Skin epidermis (tissue), 12 donors: ENCODE data around the gene RADIL.

Experiments
- H3K27ac ChIP-seq, 21 experiments: fragments of 200-600 bp; sonication (generic) in 11 of 21; one replicate each; pipeline ENCODE4 v1.5.0; 2020; ENCODE audit warnings: mild to moderate bottlenecking in 3 of 21, inconsistent platforms in 2 of 21, moderate library complexity in 2 of 21
- H3K4me3 ChIP-seq, 7 experiments: fragments of 200-600 bp; sonication (generic) in 2 of 7; one replicate each; pipeline ENCODE4 v1.5.0; 2020; ENCODE audit warnings: inconsistent platforms in 2 of 7, mild to moderate bottlenecking in 2 of 7, moderate library complexity in 1 of 7

The RADIL gene

GRCh38 chr7:4786015-4786414 lies 97.5 kb downstream of the RADIL start:
- no peak overlapping the region for H3K4me3 ChIP-seq

GRCh38 chr7:4785371-4785770 lies 98.1 kb downstream of the RADIL start:
- no peak overlapping the region for H3K4me3 ChIP-seq
- peak overlapping the region in 2 of 21 experiments; percentile 67 to 78 for H3K27ac ChIP-seq

More at GRCh38 chr7:4786015-4786414, 97.5 kb downstream of the RADIL start:
- no peak overlapping the region for H3K27ac ChIP-seq

GRCh38 chr7:4784799-4785198 lies 98.7 kb downstream of the RADIL start:
- peak overlapping the region in 4 of 21 experiments; percentile 25 to 78 (median 70) for H3K27ac ChIP-seq
- no peak overlapping the region for H3K4me3 ChIP-seq

- Histone ChIP-seq H3K4me3 (no peak overlapping the region), H3K27ac (peak overlapping the region in 6 of 21 experiments; percentile 5 to 78 (median 44))
Measured at GRCh38 chr7:4783762-4784351, 99.7 kb downstream of the RADIL start.

GRCh38 chr7:4783292-4783652 lies 100.2 kb downstream of the RADIL start:
- no peak overlapping the region for H3K4me3 ChIP-seq
- H3K27ac ChIP-seq: peak overlapping the region in 5 of 21 experiments; percentile 5 to 78 (median 67)

GRCh38 chr7:4782333-4783291 lies 100.9 kb downstream of the RADIL start:
- peak overlapping the region in 4 of 21 experiments; percentile 20 to 78 (median 70) for H3K27ac ChIP-seq
- H3K4me3 ChIP-seq: no peak overlapping the region

- H3K4me3 ChIP-seq: no peak overlapping the region
- H3K27ac ChIP-seq: peak overlapping the region in 1 of 21 experiments; percentile 14
Measured at GRCh38 chr7:4781366-4782069, 102.0 kb downstream of the RADIL start.

GRCh38 chr7:4779118-4779517 lies 104.4 kb downstream of the RADIL start:
- H3K4me3 ChIP-seq: no peak overlapping the region

GRCh38 chr7:4775848-4776623 lies 107.5 kb downstream of the RADIL start:
- Histone ChIP-seq H3K27ac (peak overlapping the region; percentile 77 to 98 (median 95)), H3K4me3 (peak overlapping the region; percentile 66 to 96 (median 88))

More at GRCh38 chr7:4779118-4779517, 104.4 kb downstream of the RADIL start:
- H3K27ac ChIP-seq: no peak overlapping the region

- H3K27ac ChIP-seq: peak within 1 kb of the TSS; percentile 77 to 98 (median 95)
- H3K4me3 ChIP-seq: peak within 1 kb of the TSS; percentile 66 to 96 (median 88)
Measured at GRCh38 chr7:4775250-4775847, 108.2 kb downstream of the RADIL start, which contains the start of gene AP5Z1. TSS of gene AP5Z1 (plus strand) at chr7:4775623. CDS start at chr7:4775716, 93 bp downstream.

GRCh38 chr7:4774658-4775249 lies 108.8 kb downstream of the RADIL start:
- peak overlapping the region; percentile 23 to 98 (median 95) for H3K27ac ChIP-seq
- H3K4me3 ChIP-seq: peak overlapping the region; percentile 66 to 96 (median 88)

- H3K27ac ChIP-seq: peak overlapping the region in 6 of 21 experiments; percentile 92 to 98 (median 96)
- peak overlapping the region in 1 of 7 experiments; percentile 94 for H3K4me3 ChIP-seq
Measured at GRCh38 chr7:4774007-4774406, 109.5 kb downstream of the RADIL start.

GRCh38 chr7:4772306-4772705 lies 111.2 kb downstream of the RADIL start:
- no peak overlapping the region for H3K4me3 ChIP-seq
- no peak overlapping the region for H3K27ac ChIP-seq

- no peak overlapping the region for H3K27ac ChIP-seq
- H3K4me3 ChIP-seq: no peak overlapping the region
Measured at GRCh38 chr7:4771737-4772136, 111.8 kb downstream of the RADIL start.

GRCh38 chr7:4770886-4771285 lies 112.6 kb downstream of the RADIL start:
- H3K27ac ChIP-seq: no peak overlapping the region
- H3K4me3 ChIP-seq: no peak overlapping the region

GRCh38 chr7:4769761-4770160 lies 113.8 kb downstream of the RADIL start:
- H3K27ac ChIP-seq: no peak overlapping the region
- H3K4me3 ChIP-seq: no peak overlapping the region

GRCh38 chr7:4768597-4769569 lies 114.6 kb downstream of the RADIL start:
- Histone ChIP-seq H3K4me3 (no peak overlapping the region), H3K27ac (no peak overlapping the region)
